Adrenal gland (tissue), 5 donors: ENCODE measurements around the gene ANKRD33B.

Experiments used
- POLR2A ChIP-seq, 2 donors: fragments of 450-650 bp; IDR thresholded peaks; one replicate each; pipeline ENCODE4 v1.6.1; 2017; ENCODE audit warnings: antibody characterized with exemption in 2 of 2, mild to moderate bottlenecking in 2 of 2, moderate library complexity in 1 of 2
- TF ChIP-seq, protein P1 (sequence below), 6 experiments: fragments of 450-650 bp in 4 of 6; fragments of 200-600 bp in 2 of 6; sonication (generic) in 1 of 6; IDR thresholded peaks; 1 replicate in 5 of 6; 2 replicates in 1 of 6; pipeline versions ENCODE4 v1.5.1 to v1.8.0; 2016 to 2021; ENCODE audit warnings: antibody characterized with exemption in 6 of 6, mild to moderate bottlenecking in 2 of 6, moderate library complexity in 1 of 6
- donor health status: DM: no; HTN: no; CAD: no.

DNA sequence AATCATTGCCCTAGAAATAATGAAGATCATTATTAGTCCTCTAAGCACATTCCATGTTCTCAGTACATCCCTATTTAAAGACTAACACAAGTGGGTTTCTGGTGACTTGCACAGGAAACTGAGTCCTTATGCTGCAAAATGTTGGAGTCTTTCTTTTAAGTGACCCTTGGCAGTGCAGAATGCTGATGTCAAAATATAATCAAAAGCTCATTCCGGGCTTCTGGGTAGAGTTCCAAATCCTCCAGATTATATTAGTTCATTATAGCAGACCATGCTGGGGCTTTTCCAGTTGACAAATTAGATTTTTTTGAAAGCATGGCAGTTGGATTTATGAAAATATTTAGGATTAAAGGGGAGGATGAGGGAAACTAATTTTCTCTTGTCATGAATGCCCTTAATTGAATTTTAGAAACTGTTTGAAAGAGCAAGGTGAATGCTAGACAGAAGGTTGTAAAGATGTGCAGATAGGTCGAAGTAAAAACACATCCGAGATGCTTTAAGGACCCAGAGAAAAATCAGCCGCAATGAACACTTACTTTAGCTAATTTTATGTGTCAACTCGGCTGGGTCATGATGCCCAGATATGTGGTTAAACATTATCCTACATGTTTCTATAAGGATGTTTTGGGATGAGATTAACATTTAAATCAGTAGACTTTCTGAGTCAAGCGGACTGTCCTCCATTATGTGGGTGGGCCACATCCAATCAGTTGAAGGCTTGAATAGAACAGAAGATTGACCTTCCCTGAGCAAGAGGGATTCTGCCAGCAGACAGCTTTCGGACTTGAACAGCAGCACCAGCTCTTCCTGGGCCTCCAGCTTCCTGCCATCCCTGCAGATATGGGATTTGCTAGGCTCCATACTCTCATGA, 108.5 kb downstream of the ANKRD33B start:
- no peak for TF ChIP-seq POLR2A (IDR thresholded peaks at IDR 0.05)
- TF ChIP-seq, protein P1, sequence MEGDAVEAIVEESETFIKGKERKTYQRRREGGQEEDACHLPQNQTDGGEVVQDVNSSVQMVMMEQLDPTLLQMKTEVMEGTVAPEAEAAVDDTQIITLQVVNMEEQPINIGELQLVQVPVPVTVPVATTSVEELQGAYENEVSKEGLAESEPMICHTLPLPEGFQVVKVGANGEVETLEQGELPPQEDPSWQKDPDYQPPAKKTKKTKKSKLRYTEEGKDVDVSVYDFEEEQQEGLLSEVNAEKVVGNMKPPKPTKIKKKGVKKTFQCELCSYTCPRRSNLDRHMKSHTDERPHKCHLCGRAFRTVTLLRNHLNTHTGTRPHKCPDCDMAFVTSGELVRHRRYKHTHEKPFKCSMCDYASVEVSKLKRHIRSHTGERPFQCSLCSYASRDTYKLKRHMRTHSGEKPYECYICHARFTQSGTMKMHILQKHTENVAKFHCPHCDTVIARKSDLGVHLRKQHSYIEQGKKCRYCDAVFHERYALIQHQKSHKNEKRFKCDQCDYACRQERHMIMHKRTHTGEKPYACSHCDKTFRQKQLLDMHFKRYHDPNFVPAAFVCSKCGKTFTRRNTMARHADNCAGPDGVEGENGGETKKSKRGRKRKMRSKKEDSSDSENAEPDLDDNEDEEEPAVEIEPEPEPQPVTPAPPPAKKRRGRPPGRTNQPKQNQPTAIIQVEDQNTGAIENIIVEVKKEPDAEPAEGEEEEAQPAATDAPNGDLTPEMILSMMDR (IDR thresholded peaks at IDR 0.05): no peak
